ENCODE results near the gene SRD5A1.

The SRD5A1 gene

DNA sequence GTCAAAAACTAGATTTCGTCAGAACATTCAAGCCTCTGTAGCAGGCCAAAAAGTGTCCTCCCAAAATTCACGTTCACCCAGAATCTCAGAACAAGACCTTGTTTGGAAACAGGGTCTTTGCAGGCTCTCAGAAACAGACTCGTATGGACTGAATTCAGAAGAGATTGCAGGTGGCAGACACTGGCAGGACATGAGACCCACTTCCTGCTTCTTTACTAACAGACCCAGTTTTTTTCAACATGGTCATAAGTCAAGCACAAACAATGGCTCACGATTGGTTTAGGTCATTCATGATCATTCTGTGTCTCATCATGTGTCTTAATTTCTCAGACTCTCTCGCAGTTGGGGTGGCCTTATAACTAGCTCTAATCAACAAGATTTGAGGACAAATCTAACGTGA lies 74.6 kb downstream of the SRD5A1 start:
- TF ChIP-seq, protein P1, sequence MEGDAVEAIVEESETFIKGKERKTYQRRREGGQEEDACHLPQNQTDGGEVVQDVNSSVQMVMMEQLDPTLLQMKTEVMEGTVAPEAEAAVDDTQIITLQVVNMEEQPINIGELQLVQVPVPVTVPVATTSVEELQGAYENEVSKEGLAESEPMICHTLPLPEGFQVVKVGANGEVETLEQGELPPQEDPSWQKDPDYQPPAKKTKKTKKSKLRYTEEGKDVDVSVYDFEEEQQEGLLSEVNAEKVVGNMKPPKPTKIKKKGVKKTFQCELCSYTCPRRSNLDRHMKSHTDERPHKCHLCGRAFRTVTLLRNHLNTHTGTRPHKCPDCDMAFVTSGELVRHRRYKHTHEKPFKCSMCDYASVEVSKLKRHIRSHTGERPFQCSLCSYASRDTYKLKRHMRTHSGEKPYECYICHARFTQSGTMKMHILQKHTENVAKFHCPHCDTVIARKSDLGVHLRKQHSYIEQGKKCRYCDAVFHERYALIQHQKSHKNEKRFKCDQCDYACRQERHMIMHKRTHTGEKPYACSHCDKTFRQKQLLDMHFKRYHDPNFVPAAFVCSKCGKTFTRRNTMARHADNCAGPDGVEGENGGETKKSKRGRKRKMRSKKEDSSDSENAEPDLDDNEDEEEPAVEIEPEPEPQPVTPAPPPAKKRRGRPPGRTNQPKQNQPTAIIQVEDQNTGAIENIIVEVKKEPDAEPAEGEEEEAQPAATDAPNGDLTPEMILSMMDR (IDR thresholded peaks at IDR 0.05; ENCODE audit: low read depth, low read length, missing control alignments), result no peak
- H3K4me3 ChIP-seq (replicated peaks; ENCODE audit: low read depth, low read length), result no peak overlapping the region
- DNase-seq (ENCODE audit: extremely low read depth, low read depth), result no peak

DNA sequence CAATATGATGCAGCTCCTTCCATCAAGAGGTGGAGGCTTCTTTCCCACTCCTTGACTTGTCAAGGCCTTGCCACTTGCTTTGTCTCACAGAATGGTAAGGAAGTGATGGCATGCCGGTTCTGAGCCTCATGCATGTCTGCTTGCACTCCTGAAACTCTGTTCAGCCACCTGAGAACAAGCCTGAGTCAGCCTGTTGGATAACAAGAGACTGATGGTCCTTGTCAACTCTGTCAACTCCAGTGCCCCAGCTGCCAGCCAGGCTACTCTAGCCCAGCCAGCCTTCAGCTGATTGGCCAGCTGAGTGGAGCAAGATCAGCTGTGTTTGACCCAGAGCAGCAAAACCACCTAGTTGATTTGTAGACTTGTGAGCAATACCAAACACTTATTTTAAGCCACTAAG lies 75.6 kb downstream of the SRD5A1 start:
- no peak for DNase-seq (ENCODE audit: extremely low read depth, low read depth)
- no peak overlapping the region for H3K4me3 ChIP-seq (replicated peaks; ENCODE audit: low read depth, low read length)
- TF ChIP-seq, protein P1 (IDR thresholded peaks at IDR 0.05; ENCODE audit: low read depth, low read length, missing control alignments), result no peak

DNA sequence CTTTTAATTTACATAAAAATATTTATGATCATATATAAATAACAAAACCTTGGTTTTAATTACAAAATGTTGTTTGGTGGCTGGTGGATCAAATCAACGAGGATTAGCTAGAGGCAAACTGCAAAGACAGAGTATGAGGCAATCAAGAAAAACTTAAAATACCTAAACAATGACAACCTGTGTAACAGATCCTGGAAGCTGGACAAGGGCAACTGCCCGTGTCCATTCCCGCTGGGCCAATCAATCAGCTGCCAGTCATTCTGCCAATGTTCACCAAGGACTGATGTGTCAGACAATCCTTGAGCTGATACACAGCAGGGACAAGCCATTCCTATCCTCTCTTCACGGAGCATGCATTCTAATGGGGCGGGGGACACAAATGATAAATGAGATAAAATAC lies 76.8 kb downstream of the SRD5A1 start:
- no peak overlapping the region for H3K4me3 ChIP-seq (replicated peaks; ENCODE audit: low read depth, low read length)
- DNase-seq (ENCODE audit: extremely low read depth, low read depth), result no peak
- TF ChIP-seq, protein P1 (IDR thresholded peaks at IDR 0.05; ENCODE audit: low read depth, low read length, missing control alignments), result no peak

DNA sequence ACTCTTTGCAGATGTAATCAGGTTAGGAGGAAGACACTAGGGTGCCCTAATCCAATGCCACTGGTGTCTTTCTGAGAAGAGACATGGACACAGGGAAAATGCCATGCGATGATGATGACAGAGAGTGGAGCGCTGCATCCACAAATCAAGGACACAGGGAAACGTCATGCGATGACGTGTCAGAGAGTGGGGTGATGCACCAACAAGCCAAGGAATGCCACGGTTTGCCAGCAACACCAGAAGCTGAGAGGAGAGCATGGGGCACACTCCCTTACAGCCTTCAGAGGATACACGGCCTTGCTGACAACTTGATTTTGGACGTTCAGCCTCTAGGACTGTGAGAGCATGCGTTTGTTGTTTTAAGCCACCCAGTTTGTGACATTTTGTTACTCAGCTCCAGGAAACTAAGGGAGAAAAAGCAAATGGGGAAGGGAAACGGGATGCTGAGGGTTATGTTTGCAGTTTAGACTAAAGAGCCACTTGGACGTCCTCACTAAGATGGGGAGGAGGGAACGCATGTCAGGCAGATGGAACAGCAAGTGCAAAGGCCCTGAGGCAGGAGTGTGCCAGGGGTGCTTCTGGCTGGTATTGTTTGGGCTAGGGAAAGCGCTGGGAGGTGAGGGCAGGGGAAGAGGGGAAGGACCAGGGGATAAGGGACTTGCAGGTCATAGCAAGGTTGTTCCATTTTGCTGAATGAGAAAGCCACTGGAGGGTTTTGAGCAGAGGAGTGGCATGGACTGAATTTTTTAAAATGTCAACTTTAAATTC lies 77.5 kb downstream of the SRD5A1 start:
- TF ChIP-seq, protein P1 (IDR thresholded peaks at IDR 0.05; ENCODE audit: low read depth, low read length, missing control alignments), result no peak
- H3K4me3 ChIP-seq (replicated peaks; ENCODE audit: low read depth, low read length), result no peak overlapping the region
- no peak for DNase-seq (ENCODE audit: extremely low read depth, low read depth)

DNA sequence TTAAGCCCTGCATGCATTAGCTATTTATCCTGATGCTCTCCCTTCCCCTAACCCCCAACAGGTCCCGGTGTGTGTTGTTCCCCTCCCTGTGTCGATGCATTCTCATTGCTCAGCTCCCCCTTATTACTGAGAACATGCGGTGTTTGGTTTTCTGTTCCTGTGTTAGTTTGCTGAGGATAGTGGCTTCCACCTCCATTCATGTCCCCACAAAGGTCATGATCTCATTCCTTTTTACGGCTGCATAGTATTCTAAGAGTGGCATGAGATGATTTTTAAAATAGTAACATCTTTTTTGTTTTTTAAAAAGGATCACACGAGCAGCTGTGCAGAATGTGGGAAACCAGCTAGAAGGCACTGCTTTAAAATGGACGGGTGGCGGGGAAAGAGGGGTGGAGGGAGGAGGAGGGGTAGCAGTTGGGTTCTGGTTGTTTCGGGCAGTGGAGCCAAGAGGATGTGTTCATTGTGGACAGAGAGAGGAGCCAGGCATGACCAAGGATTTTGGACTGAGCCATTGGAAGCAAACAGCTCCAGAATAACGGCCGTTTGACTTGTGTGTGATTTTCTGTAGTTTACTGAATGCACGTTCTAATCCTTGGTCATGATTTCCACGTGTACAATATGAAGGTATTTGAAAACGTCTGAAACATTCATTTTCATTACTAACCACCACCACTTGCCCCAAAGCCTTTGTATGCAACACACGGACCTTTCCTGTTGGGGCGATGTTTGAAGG lies 78.3 kb downstream of the SRD5A1 start:
- peak overlapping the region; percentile 65 for H3K4me3 ChIP-seq (replicated peaks; ENCODE audit: low read depth, low read length)
- TF ChIP-seq, protein P1 (IDR thresholded peaks at IDR 0.05; ENCODE audit: low read depth, low read length, missing control alignments), result no peak
- DNase-seq (ENCODE audit: extremely low read depth, low read depth), result no peak

DNA sequence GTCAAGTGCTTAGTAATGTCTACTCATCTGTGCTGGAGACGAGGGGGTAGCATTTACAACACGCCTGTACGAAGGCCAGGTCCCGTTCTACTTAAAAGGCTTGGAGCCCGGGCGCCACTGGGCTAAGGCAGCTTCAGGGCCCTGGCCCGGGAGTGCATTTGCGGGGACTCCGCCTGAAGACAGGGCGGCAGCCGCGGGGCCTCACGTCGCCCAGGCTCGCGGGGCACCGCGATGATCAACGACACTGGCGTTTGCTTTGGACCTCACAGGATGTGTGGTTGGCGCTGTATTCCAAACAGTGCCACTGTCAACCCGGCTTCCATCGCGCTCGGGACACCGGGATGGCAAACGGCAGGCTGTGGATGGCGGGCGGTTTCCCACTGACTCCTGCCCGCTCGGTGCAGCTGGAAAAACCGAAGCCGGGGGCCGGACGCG lies 78.9 kb downstream of the SRD5A1 start:
- DNase-seq (ENCODE audit: extremely low read depth, low read depth), result no peak
- TF ChIP-seq, protein P1 (IDR thresholded peaks at IDR 0.05; ENCODE audit: low read depth, low read length, missing control alignments), result no peak
- H3K4me3 ChIP-seq (replicated peaks; ENCODE audit: low read depth, low read length), result peak overlapping the region; percentile 65

Measured in HFF-Myc (cell line).